ENCODE measurements around the gene CHRM2.

- TF ChIP-seq CTCF (conservative IDR thresholded peaks at IDR 0.05; ENCODE audit: low read length) (no peak), EZH2phosphoT487 (IDR thresholded peaks at IDR 0.05; ENCODE audit: borderline replicate concordance, low read depth, low read length) (no peak)
These were observed 95.9 kb downstream of the CHRM2 start for GRCh38 chr7:136964347-136964746.
